ENCODE results near the gene KCNH5.
"Not testable (repeated sequence)": the region's sequence is repeated elsewhere in the genome, so short reads cannot be mapped to it uniquely, and the experiment has no call there.

The KCNH5 gene

DNA sequence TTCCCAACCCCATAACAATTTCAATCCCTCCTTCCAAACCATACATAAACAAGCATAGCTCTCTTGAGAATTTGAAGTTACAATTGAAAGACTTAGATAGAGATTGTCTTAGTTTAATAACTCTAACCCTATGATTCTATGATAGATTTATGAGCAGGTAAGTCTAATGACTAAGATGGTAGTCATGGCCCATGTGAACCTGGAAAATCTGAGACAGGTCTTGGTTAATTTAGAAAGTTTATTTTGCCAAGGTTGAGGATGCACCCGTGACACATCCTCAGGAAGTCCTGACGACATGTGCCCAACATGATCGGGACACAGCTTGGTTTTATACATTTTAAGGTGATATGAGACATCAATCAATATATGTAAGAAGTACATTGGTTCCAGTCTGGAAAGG lies 248.8 kb downstream of the KCNH5 start:
- H3K27me3 ChIP-seq (ENCODE audit: low read depth, low read length), result no peaks in the 10 kb centered on the region
- no peak overlapping the region for H3K4me3 ChIP-seq (ENCODE audit: low read depth in 1 of 2, low read length in 2 of 2)
- H3K4me1 ChIP-seq (ENCODE audit: control insufficient read depth in 1 of 2, insufficient read depth in 2 of 2, low read length in 2 of 2), result no peaks in the 10 kb centered on the region
- H3K36me3 ChIP-seq (ENCODE audit: control insufficient read depth in 1 of 2, insufficient read depth in 2 of 2, low read length in 2 of 2), result no peaks in the 10 kb centered on the region
- H3K27ac ChIP-seq (ENCODE audit: low read length), result no peak overlapping the region
- H3K9me3 ChIP-seq (ENCODE audit: control insufficient read depth in 1 of 2, low read length in 2 of 2), result no peaks in the 10 kb centered on the region

DNA sequence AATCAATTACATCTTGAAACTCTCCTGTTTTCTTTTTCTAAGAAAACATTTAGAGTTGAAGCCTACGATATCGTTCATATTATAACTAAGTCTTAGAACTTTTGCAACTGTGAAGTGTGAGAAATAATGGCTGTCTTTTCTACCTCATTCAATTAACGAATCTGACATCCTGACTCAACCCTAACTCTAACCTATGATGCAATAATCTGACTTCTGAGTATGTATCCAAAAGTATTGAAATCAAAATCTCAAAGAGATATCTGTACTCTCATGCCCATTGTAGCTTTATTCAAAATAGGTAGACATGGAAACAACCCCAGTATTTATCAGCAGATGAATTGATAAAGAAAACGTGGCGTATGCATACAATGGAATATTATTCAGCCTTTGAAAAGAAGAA lies 252.7 kb downstream of the KCNH5 start:
- no peaks in the 10 kb centered on the region for H3K36me3 ChIP-seq (ENCODE audit: control insufficient read depth in 1 of 2, insufficient read depth in 2 of 2, low read length in 2 of 2)

DNA sequence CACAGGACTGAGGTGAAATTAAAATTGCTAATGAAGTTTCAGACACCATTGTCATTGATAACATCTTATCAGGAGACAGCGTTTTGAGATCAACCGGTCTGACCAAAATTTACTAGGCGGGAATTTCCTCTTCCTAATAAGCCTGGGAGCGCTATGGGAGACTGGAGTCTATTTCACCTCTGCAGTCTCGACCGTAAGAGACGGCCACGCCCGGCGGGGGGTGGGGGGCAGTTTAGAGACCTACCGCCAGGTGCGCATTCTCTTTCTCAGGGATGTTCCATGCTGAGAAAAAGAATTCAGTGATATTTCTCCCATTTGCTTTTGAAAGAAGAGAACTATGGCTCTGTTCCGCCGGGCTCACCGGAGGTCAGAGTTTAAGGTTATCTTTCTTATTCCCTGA lies 263.9 kb downstream of the KCNH5 start:
- not testable (repeated sequence) for H3K27ac ChIP-seq (ENCODE audit: low read length); H3K4me1 ChIP-seq (ENCODE audit: control insufficient read depth in 1 of 2, insufficient read depth in 2 of 2, low read length in 2 of 2); H3K27me3 ChIP-seq (ENCODE audit: low read depth, low read length); H3K4me3 ChIP-seq (ENCODE audit: low read depth in 1 of 2, low read length in 2 of 2); H3K9me3 ChIP-seq (ENCODE audit: control insufficient read depth in 1 of 2, low read length in 2 of 2); H3K36me3 ChIP-seq (ENCODE audit: control insufficient read depth in 1 of 2, insufficient read depth in 2 of 2, low read length in 2 of 2)

More for the DNA sequence above, 252.7 kb downstream of the KCNH5 start:
- no peaks in the 10 kb centered on the region for H3K4me1 ChIP-seq (ENCODE audit: control insufficient read depth in 1 of 2, insufficient read depth in 2 of 2, low read length in 2 of 2)
- no peak overlapping the region for H3K4me3 ChIP-seq (ENCODE audit: low read depth in 1 of 2, low read length in 2 of 2)
- H3K27ac ChIP-seq (ENCODE audit: low read length), result no peak overlapping the region
- H3K9me3 ChIP-seq (ENCODE audit: control insufficient read depth in 1 of 2, low read length in 2 of 2), result no peaks in the 10 kb centered on the region
- no peaks in the 10 kb centered on the region for H3K27me3 ChIP-seq (ENCODE audit: low read depth, low read length)

DNA sequence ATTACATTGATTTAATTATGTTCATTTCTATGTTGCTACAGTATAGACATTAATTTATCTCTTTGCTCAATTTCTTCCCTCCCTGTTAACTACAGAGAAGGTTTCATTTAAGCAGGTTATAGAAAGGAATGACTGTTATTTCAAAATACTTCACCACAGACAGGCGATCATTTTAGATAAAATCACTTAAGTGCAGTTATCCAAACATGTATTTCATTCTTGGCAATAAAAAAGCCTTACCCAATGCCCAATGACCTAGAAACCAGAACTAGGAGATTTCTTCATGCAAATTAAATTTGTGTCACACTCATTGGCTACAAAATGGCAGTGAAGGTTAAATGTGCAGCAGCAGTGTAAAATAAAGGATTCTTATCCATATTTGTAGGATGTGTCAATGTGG lies 266.4 kb downstream of the KCNH5 start:
- H3K4me1 ChIP-seq (ENCODE audit: control insufficient read depth in 1 of 2, insufficient read depth in 2 of 2, low read length in 2 of 2), result no peaks in the 10 kb centered on the region
- no peak overlapping the region for H3K4me3 ChIP-seq (ENCODE audit: low read depth in 1 of 2, low read length in 2 of 2)
- H3K9me3 ChIP-seq (ENCODE audit: control insufficient read depth in 1 of 2, low read length in 2 of 2), result no peaks in the 10 kb centered on the region
- H3K27ac ChIP-seq (ENCODE audit: low read length), result no peak overlapping the region
- no peaks in the 10 kb centered on the region for H3K27me3 ChIP-seq (ENCODE audit: low read depth, low read length)
- H3K36me3 ChIP-seq (ENCODE audit: control insufficient read depth in 1 of 2, insufficient read depth in 2 of 2, low read length in 2 of 2), result no peaks in the 10 kb centered on the region

DNA sequence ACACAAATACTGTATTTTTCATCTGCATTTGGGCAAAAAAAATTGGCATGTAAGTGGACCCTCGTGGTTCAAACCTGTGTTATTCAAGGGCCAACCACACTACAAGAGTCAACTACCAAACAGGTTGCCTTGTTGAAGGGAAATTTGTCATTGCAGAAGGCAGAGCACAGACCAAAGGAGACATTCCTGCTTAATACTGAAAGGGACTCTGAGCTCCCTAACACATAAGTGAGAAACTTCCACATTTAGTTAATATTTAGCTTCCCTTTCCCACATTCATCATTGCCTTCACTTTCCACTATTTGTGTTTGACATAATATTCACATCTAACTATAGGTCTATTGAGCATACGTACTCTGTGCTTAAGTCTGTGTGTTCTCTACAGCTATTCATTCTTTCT lies 266.9 kb downstream of the KCNH5 start:
- Histone ChIP-seq H3K36me3 (ENCODE audit: control insufficient read depth in 1 of 2, insufficient read depth in 2 of 2, low read length in 2 of 2) (no peaks in the 10 kb centered on the region), H3K27ac (ENCODE audit: low read length) (no peak overlapping the region), H3K4me3 (ENCODE audit: low read depth in 1 of 2, low read length in 2 of 2) (no peak overlapping the region), H3K9me3 (ENCODE audit: control insufficient read depth in 1 of 2, low read length in 2 of 2) (no peaks in the 10 kb centered on the region), H3K27me3 (ENCODE audit: low read depth, low read length) (no peaks in the 10 kb centered on the region), H3K4me1 (ENCODE audit: control insufficient read depth in 1 of 2, insufficient read depth in 2 of 2, low read length in 2 of 2) (no peaks in the 10 kb centered on the region)

DNA sequence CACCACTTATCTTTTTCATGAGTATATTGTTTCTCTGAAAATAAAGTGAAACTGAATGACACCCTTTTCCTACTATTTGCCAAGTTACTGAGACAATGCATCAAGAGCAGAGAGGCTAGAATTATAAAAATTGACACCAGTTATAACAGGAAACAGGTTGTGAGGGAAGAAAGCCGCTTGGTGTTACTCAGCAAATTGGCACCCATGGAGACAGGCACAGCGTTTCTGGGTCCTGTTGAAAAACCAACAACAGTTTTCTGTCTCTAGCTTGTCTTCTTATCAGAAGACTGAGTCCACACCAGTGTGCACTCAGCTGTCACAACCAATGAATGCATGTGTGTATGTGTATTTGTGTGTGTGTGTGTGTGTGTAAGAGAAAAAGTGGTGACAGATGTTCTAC lies 267.7 kb downstream of the KCNH5 start:
- Histone ChIP-seq H3K36me3 (ENCODE audit: control insufficient read depth in 1 of 2, insufficient read depth in 2 of 2, low read length in 2 of 2) (no peaks in the 10 kb centered on the region), H3K27ac (ENCODE audit: low read length) (no peak overlapping the region), H3K4me1 (ENCODE audit: control insufficient read depth in 1 of 2, insufficient read depth in 2 of 2, low read length in 2 of 2) (no peaks in the 10 kb centered on the region), H3K4me3 (ENCODE audit: low read depth in 1 of 2, low read length in 2 of 2) (no peak overlapping the region), H3K9me3 (ENCODE audit: control insufficient read depth in 1 of 2, low read length in 2 of 2) (no peaks in the 10 kb centered on the region), H3K27me3 (ENCODE audit: low read depth, low read length) (no peaks in the 10 kb centered on the region)

DNA sequence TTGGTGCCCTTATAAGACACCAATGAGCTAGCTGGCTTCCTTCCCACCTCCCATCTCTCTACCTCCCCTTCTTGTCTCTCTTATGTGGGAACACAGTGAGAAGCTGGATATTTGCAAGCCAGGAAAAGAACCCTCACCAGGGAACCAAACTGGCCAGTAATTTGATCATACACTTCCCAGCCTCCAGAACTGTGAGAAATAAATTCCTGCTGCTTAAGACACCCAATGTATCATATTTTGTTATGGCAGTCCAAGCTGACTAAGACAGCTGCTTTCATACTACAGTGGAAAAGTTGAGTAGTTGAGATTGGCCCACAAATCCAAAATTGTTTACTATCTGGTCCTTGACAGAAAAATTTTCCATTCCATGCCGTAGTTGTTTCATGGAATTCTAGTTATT lies 269.0 kb downstream of the KCNH5 start:
- Histone ChIP-seq H3K27me3 (ENCODE audit: low read depth, low read length) (no peaks in the 10 kb centered on the region), H3K27ac (ENCODE audit: low read length) (no peak overlapping the region)

DNA sequence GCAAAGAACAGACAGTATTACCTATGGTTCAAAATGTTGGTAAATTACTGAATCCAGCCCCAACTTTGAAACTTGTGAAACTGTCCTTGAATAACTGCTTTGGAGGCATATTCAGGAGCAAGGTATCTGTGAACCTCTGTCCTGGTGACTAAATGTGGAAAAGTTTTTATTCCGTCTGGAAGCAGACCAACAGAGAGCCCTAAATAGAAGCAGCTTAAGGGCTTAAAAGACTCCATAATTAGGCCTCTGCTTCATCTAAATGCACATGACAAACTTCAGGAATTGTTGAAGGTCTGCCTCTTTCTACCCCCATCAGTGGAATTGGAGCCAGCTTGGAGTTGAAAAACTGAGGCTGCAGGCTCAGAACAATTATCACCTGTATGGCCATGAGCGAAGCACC lies 276.5 kb downstream of the KCNH5 start:
- H3K36me3 ChIP-seq (ENCODE audit: control insufficient read depth in 1 of 2, insufficient read depth in 2 of 2, low read length in 2 of 2), result no peaks in the 10 kb centered on the region
- no peak overlapping the region for H3K27ac ChIP-seq (ENCODE audit: low read length)

More for the DNA sequence above, 269.0 kb downstream of the KCNH5 start:
- Histone ChIP-seq H3K9me3 (ENCODE audit: control insufficient read depth in 1 of 2, low read length in 2 of 2) (no peaks in the 10 kb centered on the region), H3K4me3 (ENCODE audit: low read depth in 1 of 2, low read length in 2 of 2) (no peak overlapping the region), H3K36me3 (ENCODE audit: control insufficient read depth in 1 of 2, insufficient read depth in 2 of 2, low read length in 2 of 2) (no peaks in the 10 kb centered on the region), H3K4me1 (ENCODE audit: control insufficient read depth in 1 of 2, insufficient read depth in 2 of 2, low read length in 2 of 2) (no peaks in the 10 kb centered on the region)

DNA sequence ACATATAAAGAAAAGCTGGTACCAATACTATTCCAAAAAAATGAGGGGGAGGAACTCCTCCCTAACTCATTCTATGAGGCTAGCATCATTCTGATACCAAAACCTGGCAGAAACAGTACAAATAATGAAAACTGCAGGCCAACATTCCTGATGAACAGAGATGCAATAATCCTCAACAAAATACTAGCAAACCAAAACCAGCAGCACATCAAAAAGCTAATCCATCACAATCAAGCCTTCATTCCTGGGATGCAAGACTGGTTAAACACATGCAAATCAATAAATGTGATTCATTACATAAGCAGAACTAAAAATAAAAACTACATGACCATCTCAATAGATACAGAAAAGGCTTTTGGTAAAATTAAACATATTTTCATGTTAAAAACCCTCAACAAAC lies 281.3 kb downstream of the KCNH5 start:
- Histone ChIP-seq H3K27ac (ENCODE audit: low read length) (no peak overlapping the region), H3K36me3 (ENCODE audit: control insufficient read depth in 1 of 2, insufficient read depth in 2 of 2, low read length in 2 of 2) (no peaks in the 10 kb centered on the region), H3K4me3 (ENCODE audit: low read depth in 1 of 2, low read length in 2 of 2) (no peak overlapping the region), H3K4me1 (ENCODE audit: control insufficient read depth in 1 of 2, insufficient read depth in 2 of 2, low read length in 2 of 2) (no peaks in the 10 kb centered on the region), H3K9me3 (ENCODE audit: control insufficient read depth in 1 of 2, low read length in 2 of 2) (no peaks in the 10 kb centered on the region), H3K27me3 (ENCODE audit: low read depth, low read length) (no peaks in the 10 kb centered on the region)

More for the DNA sequence above, 276.5 kb downstream of the KCNH5 start:
- H3K4me1 ChIP-seq (ENCODE audit: control insufficient read depth in 1 of 2, insufficient read depth in 2 of 2, low read length in 2 of 2), result no peaks in the 10 kb centered on the region
- H3K9me3 ChIP-seq (ENCODE audit: control insufficient read depth in 1 of 2, low read length in 2 of 2), result no peaks in the 10 kb centered on the region
- H3K4me3 ChIP-seq (ENCODE audit: low read depth in 1 of 2, low read length in 2 of 2), result no peak overlapping the region
- no peaks in the 10 kb centered on the region for H3K27me3 ChIP-seq (ENCODE audit: low read depth, low read length)

DNA sequence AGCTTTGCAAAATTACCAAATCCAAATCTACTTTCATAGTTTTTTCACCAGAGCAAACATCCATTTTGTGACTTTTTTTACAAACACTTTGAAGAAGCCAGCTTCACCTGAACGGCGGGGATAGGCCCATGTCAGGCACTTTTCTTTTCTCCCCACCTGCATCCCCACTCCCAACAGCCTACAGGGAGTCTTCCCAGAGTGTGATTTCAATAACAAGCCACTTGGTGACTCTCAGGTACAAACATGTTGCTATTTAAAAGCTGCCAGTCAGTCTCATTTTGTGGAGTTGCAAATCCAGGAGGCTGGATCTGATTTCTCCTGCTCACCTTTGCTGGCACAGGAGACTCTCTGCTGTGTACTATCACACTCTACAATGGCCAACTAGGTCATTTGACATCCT lies 285.5 kb downstream of the KCNH5 start:
- H3K4me3 ChIP-seq (ENCODE audit: low read depth in 1 of 2, low read length in 2 of 2), result no peak overlapping the region
- no peaks in the 10 kb centered on the region for H3K36me3 ChIP-seq (ENCODE audit: control insufficient read depth in 1 of 2, insufficient read depth in 2 of 2, low read length in 2 of 2)
- no peaks in the 10 kb centered on the region for H3K4me1 ChIP-seq (ENCODE audit: control insufficient read depth in 1 of 2, insufficient read depth in 2 of 2, low read length in 2 of 2)
- H3K27me3 ChIP-seq (ENCODE audit: low read depth, low read length), result no peaks in the 10 kb centered on the region
- no peak overlapping the region for H3K27ac ChIP-seq (ENCODE audit: low read length)
- H3K9me3 ChIP-seq (ENCODE audit: control insufficient read depth in 1 of 2, low read length in 2 of 2), result peaks cover 0 to 2% of the 10 kb centered on the region in 2 donors

DNA sequence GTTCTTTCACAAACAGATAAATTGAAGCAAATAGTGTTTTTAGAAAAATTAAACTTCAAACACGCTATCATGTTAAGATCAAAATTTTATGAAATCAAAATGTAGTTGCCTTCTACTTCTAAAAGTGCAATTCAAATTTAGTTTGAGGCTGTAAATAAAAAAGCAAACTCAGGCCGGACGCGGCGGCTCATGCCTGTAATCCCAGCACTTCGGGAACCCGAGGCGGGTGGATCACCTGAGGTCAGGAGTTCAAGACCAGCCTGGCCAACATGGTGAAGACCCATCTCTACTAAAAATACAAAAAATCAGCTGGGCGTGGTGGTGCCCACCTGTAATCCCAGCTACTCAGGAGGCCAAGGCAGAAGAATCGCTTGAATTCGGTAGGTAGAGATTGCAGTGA lies 298.4 kb downstream of the KCNH5 start:
- not testable (repeated sequence) for H3K27me3 ChIP-seq (ENCODE audit: low read depth, low read length)

DNA sequence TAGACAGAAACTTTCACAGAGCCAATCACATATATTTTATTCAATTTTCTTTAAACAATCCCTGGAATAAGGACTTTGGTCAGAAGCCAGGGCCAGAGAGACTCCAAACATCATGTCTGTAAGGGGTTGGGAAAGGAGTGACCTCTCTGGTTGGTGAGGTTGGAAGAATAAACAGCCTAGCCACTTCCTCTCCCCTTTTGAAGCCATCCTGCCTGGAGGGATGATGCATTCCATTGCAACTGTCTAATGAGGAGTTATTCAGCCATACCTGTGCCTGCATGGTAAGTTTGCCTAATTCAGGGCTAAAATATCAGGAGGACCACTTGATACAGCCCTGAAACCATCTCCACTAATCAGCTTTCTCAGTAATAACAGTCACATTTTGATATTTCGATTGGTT lies 299.8 kb downstream of the KCNH5 start:
- H3K4me3 ChIP-seq (ENCODE audit: low read depth in 1 of 2, low read length in 2 of 2), result no peak overlapping the region
- H3K9me3 ChIP-seq (ENCODE audit: control insufficient read depth in 1 of 2, low read length in 2 of 2), result no peaks in the 10 kb centered on the region
- no peaks in the 10 kb centered on the region for H3K27me3 ChIP-seq (ENCODE audit: low read depth, low read length)
- H3K27ac ChIP-seq (ENCODE audit: low read length), result no peak overlapping the region
- no peaks in the 10 kb centered on the region for H3K4me1 ChIP-seq (ENCODE audit: control insufficient read depth in 1 of 2, insufficient read depth in 2 of 2, low read length in 2 of 2)
- H3K36me3 ChIP-seq (ENCODE audit: control insufficient read depth in 1 of 2, insufficient read depth in 2 of 2, low read length in 2 of 2), result no peaks in the 10 kb centered on the region

More for the DNA sequence above, 298.4 kb downstream of the KCNH5 start:
- H3K4me3 ChIP-seq (ENCODE audit: low read depth in 1 of 2, low read length in 2 of 2); H3K36me3 ChIP-seq (ENCODE audit: control insufficient read depth in 1 of 2, insufficient read depth in 2 of 2, low read length in 2 of 2); H3K4me1 ChIP-seq (ENCODE audit: control insufficient read depth in 1 of 2, insufficient read depth in 2 of 2, low read length in 2 of 2); H3K27ac ChIP-seq (ENCODE audit: low read length); H3K9me3 ChIP-seq (ENCODE audit: control insufficient read depth in 1 of 2, low read length in 2 of 2): not testable (repeated sequence)
